Erythroblast (primary cell): Measurements from ENCODE around the gene AMY2B.
"Not testable (repeated sequence)": the region's sequence is repeated elsewhere in the genome, so short reads cannot be mapped to it uniquely, and the experiment has no call there.

Source experiments
- GATA1 ChIP-seq: IDR thresholded peaks from 2 replicates; pipeline ENCODE4 v1.6.1; 2011; ENCODE audit warnings: low read depth, mild to moderate bottlenecking, control low read depth, low read length, moderate library complexity
- POLR2A ChIP-seq: IDR thresholded peaks from 2 replicates; pipeline ENCODE4 v1.6.1; 2011; ENCODE audit warnings: mild to moderate bottlenecking, low read length

- not testable (repeated sequence) for TF ChIP-seq POLR2A, GATA1
These were observed 31.4 kb downstream of the AMY2B start for GRCh38 chr1:103602740-103603139.
